Activated naive CD4-positive, alpha-beta T cell treated with anti-CD3 and anti-CD28 coated beads for 36 hours (primary cell): Measurements from ENCODE around the gene SNCAIP. TPM values are rescaled to one million over a fixed set of nuclear protein-coding genes. Genes with fewer than 3 reads are reported as not detected.
"Not testable (repeated sequence)": the region's sequence is repeated elsewhere in the genome, so short reads cannot be mapped to it uniquely, and the experiment has no call there.

ENCODE experiments used
- CTCF ChIA-PET: fragments of 350-600 bp; sonication (Branson Sonifier 250); formaldehyde crosslinking; loops from one replicate; lab custom pipeline; 2021; ENCODE audit warnings: antibody characterized with exemption; lab: Charles Lee
- DNase-seq: peaks from one replicate; pipeline ENCODE4 v3.0.0-alpha.2; 2020
- H3K27ac Mint-ChIP-seq: one replicate; pipeline ENCODE4 v1.8.0; 2021; ENCODE audit warnings: mild to moderate bottlenecking, mixed read lengths
- H3K27me3 Mint-ChIP-seq: one replicate; pipeline ENCODE4 v1.8.0; 2021; ENCODE audit warnings: low read depth, mixed read lengths
- H3K36me3 Mint-ChIP-seq: one replicate; pipeline ENCODE4 v1.8.0; 2021; ENCODE audit warnings: low read depth, mixed read lengths
- H3K4me1 Mint-ChIP-seq: one replicate; pipeline ENCODE4 v1.8.0; 2021; ENCODE audit warnings: low read depth, mixed read lengths
- H3K4me3 Mint-ChIP-seq: one replicate; pipeline ENCODE4 v1.8.0; 2021; ENCODE audit warnings: mild to moderate bottlenecking, moderate library complexity, mixed read lengths
- H3K9me3 Mint-ChIP-seq: one replicate; pipeline ENCODE4 v1.8.0; 2021; ENCODE audit warnings: mixed read lengths
- intact Hi-C: fragments of 100-400 bp; cut with micrococcal nuclease; formaldehyde crosslinking; loops from one replicate; pipeline ENCODE4 v1.15.1; 2023
- total RNA-seq, 2 experiments: library from RNA; stranded (reverse); gene quantifications; one replicate each; pipeline ENCODE4 v1.2.3, GENCODE V29; 2021

Gene SNCAIP
- total RNA-seq, 2 experiments from 2014 or later, result not detected

DNA sequence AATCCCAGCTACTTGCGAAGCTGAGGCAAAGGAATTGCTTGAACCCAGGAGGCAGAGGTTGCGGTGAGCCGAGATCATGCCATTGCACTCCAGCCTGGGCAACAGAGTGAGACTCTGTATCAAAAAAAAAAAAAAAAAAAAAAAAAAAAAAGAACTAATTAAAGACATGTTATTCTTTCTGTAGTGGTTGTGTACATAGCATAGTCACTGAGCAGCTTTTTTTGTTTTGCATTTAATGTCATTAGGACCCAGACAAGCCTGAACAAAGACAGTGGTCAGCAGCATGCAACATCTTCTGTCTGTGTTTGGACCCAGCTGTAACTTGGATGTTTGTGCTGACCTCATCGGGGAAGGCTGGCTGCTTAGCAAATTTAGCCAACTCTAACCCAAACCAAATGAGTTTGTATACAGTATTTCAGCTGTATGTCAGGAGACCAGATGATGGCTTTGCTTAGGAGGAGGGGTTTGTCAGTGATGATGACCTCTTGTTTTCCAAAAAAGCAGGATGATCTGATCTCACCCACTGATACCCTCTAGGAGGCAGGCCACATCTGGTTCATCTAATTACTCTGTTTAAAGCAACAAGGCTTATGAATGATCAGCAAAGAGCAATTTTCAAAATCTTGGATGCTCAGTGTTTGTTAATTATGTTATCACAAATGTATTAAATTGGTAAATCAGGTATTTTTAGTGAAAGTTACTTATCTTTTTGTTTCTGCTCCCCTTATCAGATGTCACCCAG lies 39.5 kb downstream of the SNCAIP start:
- H3K4me1 Mint-ChIP-seq, result no peaks in the 10 kb centered on the region
- no peak overlapping the region for H3K4me3 Mint-ChIP-seq

DNA sequence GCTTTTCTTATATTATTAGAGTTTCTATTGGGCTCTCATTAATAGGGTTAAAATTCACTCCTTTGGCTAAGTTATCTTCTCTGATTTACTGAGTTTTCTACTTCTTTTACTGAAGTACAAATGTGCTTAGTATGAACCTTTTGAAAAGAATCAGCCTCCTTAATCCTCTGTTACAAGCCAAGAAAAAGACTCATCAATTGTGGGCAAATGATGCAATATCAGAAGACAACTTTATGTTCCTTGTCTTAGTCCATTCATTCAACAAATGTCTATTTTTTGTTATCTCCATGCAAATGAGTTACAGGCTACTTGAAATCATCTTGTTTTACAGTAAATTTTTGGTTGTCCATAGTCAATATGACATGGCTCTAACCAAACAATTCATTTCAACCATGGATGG lies 40.3 kb downstream of the SNCAIP start:
- no peaks in the 10 kb centered on the region for H3K27me3 Mint-ChIP-seq
- no peak for DNase-seq
- H3K27ac Mint-ChIP-seq, result no peak overlapping the region
- CTCF ChIA-PET, result no interaction called here
- no peak overlapping the region for H3K4me3 Mint-ChIP-seq
- H3K36me3 Mint-ChIP-seq, result no peaks in the 10 kb centered on the region
- intact Hi-C loops, result no loop called here
- H3K4me1 Mint-ChIP-seq, result no peaks in the 10 kb centered on the region
- no peaks in the 10 kb centered on the region for H3K9me3 Mint-ChIP-seq

More for the DNA sequence above, 39.5 kb downstream of the SNCAIP start:
- H3K27me3 Mint-ChIP-seq, result no peaks in the 10 kb centered on the region
- no peaks in the 10 kb centered on the region for H3K36me3 Mint-ChIP-seq
- no peaks in the 10 kb centered on the region for H3K9me3 Mint-ChIP-seq
- DNase-seq, result no peak
- CTCF ChIA-PET, result no interaction called here
- intact Hi-C loops, result no loop called here
- no peak overlapping the region for H3K27ac Mint-ChIP-seq

DNA sequence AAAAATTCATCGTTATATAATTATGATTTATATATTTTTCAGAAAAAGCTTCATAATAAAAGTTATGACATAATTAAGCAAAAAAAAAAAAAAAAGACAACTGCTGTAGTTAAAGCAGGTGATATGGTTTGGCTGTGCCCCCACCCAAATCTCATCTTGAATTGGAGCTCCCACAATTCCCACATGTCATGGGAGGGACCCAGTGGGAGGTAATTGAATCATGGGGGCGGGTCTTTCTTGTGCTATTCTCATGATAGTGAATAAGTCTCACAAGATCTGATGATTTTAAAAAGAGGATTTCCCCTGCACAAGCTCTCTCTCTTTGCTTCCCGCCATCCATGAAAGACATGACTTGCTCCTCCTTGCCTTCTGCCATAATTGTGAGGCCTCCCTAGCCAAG lies 41.3 kb downstream of the SNCAIP start:
- H3K27me3 Mint-ChIP-seq, H3K9me3 Mint-ChIP-seq, H3K36me3 Mint-ChIP-seq, CTCF ChIA-PET, DNase-seq, H3K4me1 Mint-ChIP-seq, intact Hi-C loops, H3K27ac Mint-ChIP-seq, H3K4me3 Mint-ChIP-seq: not testable (repeated sequence)

DNA sequence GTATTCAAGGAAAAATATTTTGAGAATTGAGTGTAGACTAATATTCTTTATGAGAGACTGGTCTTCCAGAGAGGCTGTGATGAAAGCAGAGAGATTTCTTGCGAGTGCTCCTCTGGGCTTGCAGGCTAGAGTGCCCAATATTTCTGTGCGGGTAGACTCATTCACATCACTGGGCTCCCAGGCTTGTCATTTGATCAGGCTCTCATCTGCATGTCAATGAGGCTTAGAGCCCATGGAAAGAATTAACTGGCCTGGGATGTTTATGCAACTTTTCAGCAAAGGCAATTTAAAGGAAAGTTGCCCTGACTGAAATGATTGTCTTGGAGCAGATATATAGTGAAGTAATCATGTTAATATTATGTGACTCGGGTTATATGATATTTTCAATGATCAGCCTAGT lies 42.3 kb downstream of the SNCAIP start:
- no peaks in the 10 kb centered on the region for H3K9me3 Mint-ChIP-seq
- CTCF ChIA-PET, result no interaction called here
- H3K36me3 Mint-ChIP-seq, result no peaks in the 10 kb centered on the region
- no peaks in the 10 kb centered on the region for H3K27me3 Mint-ChIP-seq
- H3K4me3 Mint-ChIP-seq, result no peak overlapping the region
- intact Hi-C loops, result no loop called here
- H3K4me1 Mint-ChIP-seq, result no peaks in the 10 kb centered on the region
- no peak for DNase-seq
- H3K27ac Mint-ChIP-seq, result no peak overlapping the region

DNA sequence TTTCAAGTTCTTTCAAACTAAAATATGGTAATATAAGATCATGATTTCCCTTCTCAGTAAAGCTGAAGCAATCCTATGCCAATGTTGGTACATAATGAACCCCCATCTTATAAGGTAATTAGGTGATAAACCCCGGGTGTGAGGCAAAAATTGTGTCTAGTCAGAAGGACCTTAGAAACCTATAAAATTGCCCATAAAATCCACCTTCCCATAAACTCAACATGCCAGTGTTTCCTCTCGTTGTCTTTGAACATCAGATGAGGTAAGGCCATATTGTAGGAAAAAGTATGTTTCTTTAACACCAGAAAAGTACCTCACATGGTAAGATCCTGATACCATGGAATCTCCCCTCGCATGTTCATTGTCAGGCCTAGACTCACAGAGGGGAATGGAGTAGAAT lies 43.3 kb downstream of the SNCAIP start:
- intact Hi-C loops, result no loop called here
- CTCF ChIA-PET, result no interaction called here

DNA sequence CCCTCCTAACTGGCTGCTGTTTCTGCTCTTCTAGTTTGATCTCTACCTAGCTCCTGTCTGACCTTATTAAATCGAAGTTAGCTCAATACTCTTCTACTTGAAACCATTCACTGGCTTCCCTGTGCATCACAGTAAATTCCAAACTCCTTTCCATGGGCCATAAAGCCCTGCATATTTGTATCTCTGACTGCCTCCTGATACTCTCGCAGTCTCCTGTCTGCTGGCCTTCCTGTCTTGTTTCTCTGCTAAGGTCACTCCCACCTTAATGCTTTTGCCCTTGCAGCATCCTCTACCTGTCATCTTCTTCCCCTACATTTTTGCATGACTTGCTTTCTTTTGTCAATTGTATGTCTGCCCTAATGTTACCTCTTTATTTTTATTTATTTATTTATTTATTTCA lies 44.8 kb downstream of the SNCAIP start:
- CTCF ChIA-PET, result no interaction called here

More for the DNA sequence above, 43.3 kb downstream of the SNCAIP start:
- Mint-ChIP-seq H3K27ac (no peak overlapping the region), H3K4me3 (no peak overlapping the region), H3K36me3 (no peaks in the 10 kb centered on the region), H3K4me1 (no peaks in the 10 kb centered on the region), H3K27me3 (no peaks in the 10 kb centered on the region), H3K9me3 (no peaks in the 10 kb centered on the region)
- DNase-seq, result no peak

DNA sequence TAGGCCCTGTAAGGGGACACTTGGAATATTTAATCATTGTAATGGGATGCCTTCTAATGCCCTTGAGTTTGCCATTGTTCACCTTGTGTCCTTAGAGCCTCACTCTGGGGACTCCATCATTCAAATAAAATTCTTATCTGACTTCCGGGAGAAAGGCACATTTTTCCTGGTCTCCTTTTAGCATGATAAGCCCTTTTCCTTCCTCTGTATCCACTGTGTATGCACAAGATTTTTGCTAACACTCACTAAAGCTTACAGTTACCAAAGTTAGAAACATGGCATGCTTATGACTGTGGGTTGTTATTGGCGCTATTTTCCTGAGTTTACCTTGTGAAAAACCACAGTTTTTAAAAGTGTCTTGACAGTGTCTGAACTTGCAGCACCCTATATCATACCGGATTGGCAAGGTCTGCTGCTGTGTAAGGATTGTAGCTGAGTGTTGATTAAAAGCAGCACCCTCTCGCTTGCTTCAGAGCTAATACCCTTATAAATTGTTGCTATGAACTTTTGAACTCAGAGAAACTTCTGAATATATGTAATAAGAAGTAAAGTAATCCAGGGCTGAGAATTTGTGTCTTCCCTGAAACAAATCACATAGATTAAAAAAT lies 46.4 kb downstream of the SNCAIP start:
- no peaks in the 10 kb centered on the region for H3K9me3 Mint-ChIP-seq
- CTCF ChIA-PET, result no interaction called here
- no peaks in the 10 kb centered on the region for H3K27me3 Mint-ChIP-seq
- intact Hi-C loops, result no loop called here
- DNase-seq, result no peak
- H3K4me1 Mint-ChIP-seq, result no peaks in the 10 kb centered on the region
- no peaks in the 10 kb centered on the region for H3K36me3 Mint-ChIP-seq
- H3K4me3 Mint-ChIP-seq, result no peak overlapping the region
- no peak overlapping the region for H3K27ac Mint-ChIP-seq

More for the DNA sequence above, 44.8 kb downstream of the SNCAIP start:
- Mint-ChIP-seq H3K9me3 (no peaks in the 10 kb centered on the region), H3K4me1 (no peaks in the 10 kb centered on the region), H3K36me3 (no peaks in the 10 kb centered on the region), H3K27me3 (no peaks in the 10 kb centered on the region), H3K4me3 (no peak overlapping the region), H3K27ac (no peak overlapping the region)
- intact Hi-C loops, result no loop called here
- no peak for DNase-seq

DNA sequence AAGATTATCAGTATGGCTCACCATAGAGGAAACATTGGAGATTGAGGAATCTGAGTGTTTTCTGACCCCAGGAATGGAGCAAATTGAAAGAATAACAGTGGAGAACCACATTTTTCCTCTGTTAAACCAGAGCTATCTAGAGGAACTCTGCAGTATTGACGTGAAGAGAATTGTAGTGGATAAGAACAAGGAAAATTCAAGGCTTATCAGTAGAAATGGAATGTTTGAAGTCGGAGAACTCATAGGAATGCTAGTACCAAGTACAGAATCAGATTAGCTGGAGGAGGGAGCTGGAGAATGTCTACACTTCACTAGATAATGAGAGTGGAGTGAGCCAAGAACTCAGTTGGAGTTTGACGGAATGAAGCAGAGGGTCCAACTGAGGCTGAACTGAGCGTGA lies 50.3 kb downstream of the SNCAIP start:
- Mint-ChIP-seq H3K27me3 (peaks cover 3% of the 10 kb centered on the region), H3K27ac (no peak overlapping the region), H3K36me3 (no peaks in the 10 kb centered on the region), H3K4me1 (no peaks in the 10 kb centered on the region), H3K9me3 (no peaks in the 10 kb centered on the region), H3K4me3 (no peak overlapping the region)
- DNase-seq, result no peak
- CTCF ChIA-PET, result no interaction called here
- intact Hi-C loops, result no loop called here

DNA sequence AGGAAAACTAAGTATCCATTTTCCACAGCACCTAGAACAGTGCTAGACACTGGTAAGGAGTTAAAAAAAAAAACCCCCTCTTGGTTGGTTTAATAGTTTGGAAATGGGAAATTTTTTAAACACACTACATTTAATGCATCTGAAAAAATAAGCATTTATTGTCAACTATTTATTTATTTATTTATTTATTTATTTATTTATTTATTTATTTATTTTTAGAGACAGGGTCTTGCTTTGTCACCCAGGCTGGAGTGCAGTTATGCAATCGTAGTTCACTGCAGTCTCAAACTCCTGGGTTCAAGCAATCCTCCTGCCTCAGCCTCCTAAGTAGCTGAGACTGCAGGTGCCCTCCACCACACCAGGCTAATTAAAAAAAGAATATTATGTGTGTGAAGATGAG lies 51.6 kb downstream of the SNCAIP start:
- peaks cover 3% of the 10 kb centered on the region for H3K27me3 Mint-ChIP-seq
- intact Hi-C loops, result no loop called here
- no peak overlapping the region for H3K27ac Mint-ChIP-seq
- H3K9me3 Mint-ChIP-seq, result no peaks in the 10 kb centered on the region
- H3K36me3 Mint-ChIP-seq, result no peaks in the 10 kb centered on the region
- H3K4me1 Mint-ChIP-seq, result no peaks in the 10 kb centered on the region
- CTCF ChIA-PET, result no interaction called here
- DNase-seq, result no peak
- no peak overlapping the region for H3K4me3 Mint-ChIP-seq

DNA sequence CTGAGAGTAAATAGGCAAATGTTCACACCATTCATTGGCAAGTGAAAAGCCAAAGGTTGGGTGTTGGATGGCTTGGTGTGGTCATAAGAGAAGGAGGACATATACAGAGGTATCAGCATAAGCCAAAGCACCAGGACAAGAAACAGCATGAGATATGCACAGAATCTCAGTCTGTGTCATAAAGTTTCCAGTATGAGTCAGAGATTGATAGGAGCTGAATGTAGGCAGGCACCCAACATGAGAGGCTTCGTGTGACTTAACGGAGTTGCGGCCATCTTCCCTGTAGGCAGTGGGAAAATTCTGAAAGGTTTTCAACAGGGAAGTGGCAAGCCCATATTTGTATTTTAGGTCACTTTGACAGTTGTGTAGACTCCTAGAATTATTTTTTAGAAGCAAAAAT lies 54.5 kb downstream of the SNCAIP start:
- Mint-ChIP-seq H3K36me3 (no peaks in the 10 kb centered on the region), H3K4me1 (no peaks in the 10 kb centered on the region), H3K27ac (no peak overlapping the region), H3K9me3 (no peaks in the 10 kb centered on the region), H3K4me3 (no peak overlapping the region), H3K27me3 (peaks cover 3% of the 10 kb centered on the region)
- intact Hi-C loops, result no loop called here
- CTCF ChIA-PET, result no interaction called here
- no peak for DNase-seq

DNA sequence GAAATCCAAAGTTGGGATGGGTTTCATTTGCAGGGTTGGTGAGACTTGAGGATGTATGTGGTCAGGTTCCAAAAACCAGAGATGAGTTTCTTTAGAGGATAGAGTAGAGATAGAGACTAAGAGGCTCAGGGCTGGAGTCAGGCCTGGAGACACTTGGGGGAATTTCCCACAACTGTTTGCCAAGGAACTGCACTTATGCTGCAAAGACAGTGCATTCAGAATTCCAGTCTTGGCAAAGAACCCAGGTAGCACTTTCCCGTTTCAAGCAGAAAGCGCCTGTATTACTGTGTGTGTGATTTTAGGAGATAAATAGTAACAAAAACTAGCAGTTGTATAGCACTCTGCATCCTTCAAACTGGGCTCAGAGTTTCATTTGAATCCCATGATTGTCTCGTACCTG lies 55.4 kb downstream of the SNCAIP start:
- Mint-ChIP-seq H3K36me3 (no peaks in the 10 kb centered on the region), H3K27ac (no peak overlapping the region), H3K27me3 (peaks cover 3% of the 10 kb centered on the region), H3K4me3 (no peak overlapping the region), H3K4me1 (no peaks in the 10 kb centered on the region), H3K9me3 (no peaks in the 10 kb centered on the region)
- intact Hi-C loops, result no loop called here
- no peak for DNase-seq
- CTCF ChIA-PET, result no interaction called here

DNA sequence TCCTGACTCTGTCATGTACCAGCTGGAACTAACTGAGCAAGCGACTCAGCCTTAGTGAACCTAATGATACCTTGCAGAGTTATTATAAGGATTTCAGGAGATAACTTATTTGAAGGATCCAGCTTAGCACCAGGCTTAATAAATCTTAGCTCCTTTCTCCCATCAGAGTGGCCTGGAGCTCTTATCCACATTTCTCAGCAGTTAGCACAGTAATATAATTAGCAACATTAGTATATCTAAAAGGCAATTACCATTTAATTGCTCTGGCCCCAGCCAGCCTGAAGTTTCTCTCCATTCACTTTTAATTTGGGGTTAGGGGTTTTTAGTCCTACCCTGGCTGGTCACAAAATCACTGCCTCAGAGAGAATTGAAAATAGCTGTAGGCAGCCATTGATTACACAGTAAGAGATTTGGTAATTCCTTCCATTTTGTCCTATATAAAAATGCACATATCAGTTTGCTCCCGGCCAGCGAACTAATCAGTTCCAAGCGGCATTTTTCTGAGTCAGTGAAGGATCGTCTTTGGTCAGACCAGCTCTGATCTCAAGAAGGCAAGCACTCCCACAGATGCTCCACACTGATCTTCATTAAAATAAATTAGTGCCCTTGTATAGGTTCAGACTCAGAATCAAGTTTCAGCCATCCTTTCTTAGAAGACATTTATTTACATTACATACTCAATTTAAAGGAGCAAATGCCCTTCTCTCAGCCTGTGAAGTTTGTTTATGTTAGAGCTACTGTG lies 56.6 kb downstream of the SNCAIP start:
- H3K9me3 Mint-ChIP-seq, result no peaks in the 10 kb centered on the region
- no peak overlapping the region for H3K27ac Mint-ChIP-seq
- CTCF ChIA-PET, result no interaction called here
- no peak for DNase-seq
- peaks cover 3% of the 10 kb centered on the region for H3K27me3 Mint-ChIP-seq
- H3K4me1 Mint-ChIP-seq, result no peaks in the 10 kb centered on the region
- intact Hi-C loops, result no loop called here
- H3K36me3 Mint-ChIP-seq, result no peaks in the 10 kb centered on the region
- no peak overlapping the region for H3K4me3 Mint-ChIP-seq
